ENCODE measurements around the gene ENHO. TPM values are rescaled to one million over a fixed set of nuclear protein-coding genes. Genes with fewer than 3 reads are reported as not detected.

The ENHO gene
- total RNA-seq, 4 donors from 2014 or later, result 0.91 to 7.6 (median 2.6) TPM; not detected in 1

- DNase-seq (ENCODE audit: low spot score in 2 of 2), result peak in 1 of 2 donors; percentile 77
- H3K4me3 ChIP-seq (ENCODE audit: low read depth, poor library complexity, severe bottlenecking), result no peak overlapping the region
- 87 to 88% methylated on average over 5 of the region's 5 CpGs for WGBS, 2 donors
- no peak for TF ChIP-seq POLR2A (IDR thresholded peaks at IDR 0.05)
- intact Hi-C loops (cut with DNase I; ENCODE audit: low total_unique reads), result loop anchor here (5.0 kb wide), 1 partner anchor 175 kb away; no protein-coding TSS in a partner anchor
Observed at GRCh38 chr9:34507556-34507955, 15.2 kb downstream of the ENHO start.

GRCh38 chr9:34506623-34507022 lies 16.2 kb downstream of the ENHO start:
- peak in 1 of 2 donors; percentile 65 for DNase-seq (ENCODE audit: low spot score in 2 of 2)

GRCh38 chr9:34505370-34506120 lies 17.2 kb downstream of the ENHO start:
- peak in 1 of 2 donors; percentile 58 for DNase-seq (ENCODE audit: low spot score in 2 of 2)
- intact Hi-C loops (cut with DNase I; ENCODE audit: low total_unique reads), result loop anchor here (5.0 kb wide), 1 partner anchor 177 kb away; no protein-coding TSS in a partner anchor
- TF ChIP-seq POLR2A (IDR thresholded peaks at IDR 0.05) (no peak), CTCF (IDR thresholded peaks at IDR 0.05) (no peak)

More at GRCh38 chr9:34506623-34507022, 16.2 kb downstream of the ENHO start:
- TF ChIP-seq CTCF (IDR thresholded peaks at IDR 0.05), result no peak
- TF ChIP-seq POLR2A (IDR thresholded peaks at IDR 0.05), result no peak
- H3K4me3 ChIP-seq (ENCODE audit: low read depth, poor library complexity, severe bottlenecking), result no peak overlapping the region
- 92 to 96% methylated on average over 7 of the region's 7 CpGs for WGBS, 2 donors
- intact Hi-C loops (cut with DNase I; ENCODE audit: low total_unique reads), result loop anchor here (5.0 kb wide), 1 partner anchor 176 kb away; no protein-coding TSS in a partner anchor

GRCh38 chr9:34503406-34503805 lies 19.4 kb downstream of the ENHO start:
- no peak for DNase-seq (ENCODE audit: low spot score in 2 of 2)
- intact Hi-C loops (cut with DNase I; ENCODE audit: low total_unique reads), result loop anchor here (5.0 kb wide), 1 partner anchor 66 kb away; no protein-coding TSS in a partner anchor
- no peak for TF ChIP-seq POLR2A (IDR thresholded peaks at IDR 0.05)
- TF ChIP-seq CTCF (IDR thresholded peaks at IDR 0.05), result no peak
- H3K4me3 ChIP-seq (ENCODE audit: low read depth, poor library complexity, severe bottlenecking), result no peak overlapping the region

More at GRCh38 chr9:34505370-34506120, 17.2 kb downstream of the ENHO start:
- WGBS, 2 donors, result 87 to 94% methylated on average over 5 of the region's 5 CpGs
- no peak overlapping the region for H3K4me3 ChIP-seq (ENCODE audit: low read depth, poor library complexity, severe bottlenecking)

GRCh38 chr9:34502891-34503290 lies 19.9 kb downstream of the ENHO start:
- intact Hi-C loops (cut with DNase I; ENCODE audit: low total_unique reads), result loop anchor here (5.0 kb wide), 1 partner anchor 66 kb away; no protein-coding TSS in a partner anchor
- TF ChIP-seq POLR2A (IDR thresholded peaks at IDR 0.05) (no peak), CTCF (IDR thresholded peaks at IDR 0.05) (no peak)
- no peak overlapping the region for H3K4me3 ChIP-seq (ENCODE audit: low read depth, poor library complexity, severe bottlenecking)
- 58 to 81% methylated on average over 6 of the region's 6 CpGs for WGBS, 2 donors
- no peak for DNase-seq (ENCODE audit: low spot score in 2 of 2)

GRCh38 chr9:34502471-34502870 lies 20.3 kb downstream of the ENHO start:
- 51 to 75% methylated on average over 6 to 9 of the region's 10 CpGs for WGBS, 2 donors
- DNase-seq (ENCODE audit: low spot score in 2 of 2), result no peak
- TF ChIP-seq POLR2A (IDR thresholded peaks at IDR 0.05) (no peak), CTCF (IDR thresholded peaks at IDR 0.05) (no peak)
- H3K4me3 ChIP-seq (ENCODE audit: low read depth, poor library complexity, severe bottlenecking), result no peak overlapping the region
- intact Hi-C loops (cut with DNase I; ENCODE audit: low total_unique reads), result loop anchor here (5.0 kb wide), 1 partner anchor 65 kb away; no protein-coding TSS in a partner anchor

Data from lower leg skin (tissue), 4 donors.